PFSK-1 (cell line): ENCODE results near the gene COL8A1.

Experiments used
- FOXP2 ChIP-seq: optimal IDR thresholded peaks from 2 replicates; pipeline ENCODE3; 2011; ENCODE audit warnings: borderline replicate concordance, control low read depth, inconsistent platforms; ENCODE audit not compliant: insufficient read depth; ENCODE audit errors: extremely low read length, extremely low read depth
- POLR2AphosphoS5 ChIP-seq: IDR thresholded peaks from 2 replicates; pipeline ENCODE4 v1.6.1; 2012; ENCODE audit warnings: low read depth, mild to moderate bottlenecking, control low read depth, low read length, moderate library complexity
- REST ChIP-seq, 2 experiments: IDR thresholded peaks; 2 replicates each; pipeline versions ENCODE4 v1.6.1 to v1.8.0; 2011 to 2012; ENCODE audit warnings: low read depth in 2 of 2, low read length in 2 of 2, control low read depth in 1 of 2, inconsistent platforms in 1 of 2, mild to moderate bottlenecking in 1 of 2, moderate library complexity in 1 of 2; ENCODE audit not compliant: insufficient read depth in 1 of 2
- SIN3A ChIP-seq: IDR thresholded peaks from 2 replicates; pipeline ENCODE4 v1.6.1; 2012; ENCODE audit warnings: mild to moderate bottlenecking, low read length, moderate library complexity, borderline replicate concordance; ENCODE audit not compliant: insufficient read depth
- TAF1 ChIP-seq: IDR thresholded peaks from 2 replicates; pipeline ENCODE4 v1.6.1; 2012; ENCODE audit warnings: low read length, control low read depth, borderline replicate concordance; ENCODE audit not compliant: insufficient read depth

GRCh38 chr3:99630815-99631214 is 7.6 kb upstream of the COL8A1 start:
- TF ChIP-seq TAF1 (no peak), REST (IDR thresholded peaks at IDR 0.05; ENCODE audit: insufficient read depth in 1 of 2, low read depth in 2 of 2, low read length in 2 of 2) (no peak), FOXP2 (no peak), POLR2AphosphoS5 (no peak), SIN3A (no peak)
